ENCODE measurements around the gene PPP2R5B.

PPP2R5B gene

GRCh38 chr11:64902102-64902900, 22.2 kb upstream of the PPP2R5B start:
- no peak overlapping the region for H3K27ac ChIP-seq
- TF ChIP-seq, protein P1, sequence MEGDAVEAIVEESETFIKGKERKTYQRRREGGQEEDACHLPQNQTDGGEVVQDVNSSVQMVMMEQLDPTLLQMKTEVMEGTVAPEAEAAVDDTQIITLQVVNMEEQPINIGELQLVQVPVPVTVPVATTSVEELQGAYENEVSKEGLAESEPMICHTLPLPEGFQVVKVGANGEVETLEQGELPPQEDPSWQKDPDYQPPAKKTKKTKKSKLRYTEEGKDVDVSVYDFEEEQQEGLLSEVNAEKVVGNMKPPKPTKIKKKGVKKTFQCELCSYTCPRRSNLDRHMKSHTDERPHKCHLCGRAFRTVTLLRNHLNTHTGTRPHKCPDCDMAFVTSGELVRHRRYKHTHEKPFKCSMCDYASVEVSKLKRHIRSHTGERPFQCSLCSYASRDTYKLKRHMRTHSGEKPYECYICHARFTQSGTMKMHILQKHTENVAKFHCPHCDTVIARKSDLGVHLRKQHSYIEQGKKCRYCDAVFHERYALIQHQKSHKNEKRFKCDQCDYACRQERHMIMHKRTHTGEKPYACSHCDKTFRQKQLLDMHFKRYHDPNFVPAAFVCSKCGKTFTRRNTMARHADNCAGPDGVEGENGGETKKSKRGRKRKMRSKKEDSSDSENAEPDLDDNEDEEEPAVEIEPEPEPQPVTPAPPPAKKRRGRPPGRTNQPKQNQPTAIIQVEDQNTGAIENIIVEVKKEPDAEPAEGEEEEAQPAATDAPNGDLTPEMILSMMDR (conservative IDR thresholded peaks at IDR 0.05) = no peak

- TF ChIP-seq, protein P1 (conservative IDR thresholded peaks at IDR 0.05) = no peak
These were observed 21.1 kb upstream of the PPP2R5B start for GRCh38 chr11:64903291-64903833.

DNA sequence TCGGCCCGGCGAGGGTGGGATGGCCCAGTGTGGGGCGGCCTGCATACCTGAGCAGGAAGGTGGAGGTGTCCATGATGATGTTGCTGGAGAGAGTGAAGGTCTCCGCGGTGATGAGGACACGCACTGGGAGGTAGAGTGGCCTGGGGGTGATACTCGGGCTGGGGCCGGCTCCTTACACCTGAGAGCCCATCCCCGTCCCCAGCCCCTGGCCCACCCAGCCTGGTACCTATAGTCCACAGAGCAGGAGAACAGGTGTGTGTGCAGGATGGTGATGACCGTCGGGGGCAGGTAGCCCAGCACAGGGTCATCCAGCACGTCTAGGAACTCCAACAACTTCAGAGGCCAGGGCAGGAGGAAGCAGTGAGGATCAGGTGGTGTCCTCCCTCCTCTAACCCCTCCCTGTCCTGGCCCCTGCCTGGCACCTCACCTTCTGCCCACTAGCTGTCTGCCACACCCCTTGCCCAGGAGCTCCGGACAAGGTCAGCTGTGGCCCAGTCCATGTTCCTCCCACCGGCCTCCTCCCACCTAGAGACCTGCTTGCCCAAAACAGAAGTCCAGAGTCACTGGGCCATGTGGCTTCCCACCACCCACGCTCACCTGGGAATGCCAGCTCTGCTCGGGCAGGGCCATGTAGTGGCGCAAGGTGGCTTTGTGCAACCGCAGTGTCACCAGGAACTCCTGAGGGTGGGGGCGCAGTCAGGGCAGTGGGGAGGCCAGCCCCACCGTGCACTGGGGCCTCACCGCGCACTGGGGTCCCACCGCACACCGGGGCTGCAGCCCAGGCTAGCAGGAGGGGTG, 18.8 kb upstream of the PPP2R5B start:
- H3K27ac ChIP-seq = no peak overlapping the region
- TF ChIP-seq, protein P1 (conservative IDR thresholded peaks at IDR 0.05) = no peak

More at GRCh38 chr11:64903291-64903833, 21.1 kb upstream of the PPP2R5B start:
- H3K27ac ChIP-seq = no peak overlapping the region

DNA sequence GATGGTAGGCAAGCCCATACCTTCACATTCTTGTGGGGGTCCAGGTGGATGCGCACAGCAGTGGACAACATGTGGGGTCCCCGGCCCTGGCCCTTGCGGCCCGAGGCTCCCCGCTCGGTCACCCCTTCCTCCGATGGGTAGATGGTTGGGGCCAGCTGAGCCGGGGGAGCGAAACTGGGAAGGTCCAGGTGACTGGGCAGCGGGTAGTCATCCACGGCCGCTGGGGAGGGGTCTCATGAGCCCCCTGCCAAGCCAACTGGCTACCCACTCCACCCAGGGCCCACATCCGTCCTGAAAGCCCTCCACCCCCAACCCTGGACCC, 18.2 kb upstream of the PPP2R5B start:
- H3K27ac ChIP-seq = no peak overlapping the region
- TF ChIP-seq, protein P1 (conservative IDR thresholded peaks at IDR 0.05) = no peak

DNA sequence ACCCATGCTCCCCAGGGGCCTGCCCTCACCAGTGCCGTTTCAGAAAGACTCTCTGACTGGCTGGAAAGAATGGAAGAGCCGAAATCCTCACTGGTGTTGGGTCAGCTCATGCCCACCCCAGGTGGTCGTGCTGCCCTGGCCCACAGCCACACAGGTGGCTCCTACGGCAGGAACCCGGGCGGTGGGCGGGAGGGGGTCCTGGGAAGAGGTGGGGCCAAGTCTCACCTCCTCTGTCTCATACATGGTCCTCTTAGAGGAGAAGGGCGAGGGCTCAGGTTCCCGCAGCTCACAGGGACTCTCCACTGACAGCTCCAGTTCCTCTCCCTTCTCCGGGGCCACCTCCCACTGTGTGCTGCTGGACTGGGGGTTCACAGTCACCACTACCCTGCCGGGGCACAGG, 15.7 kb upstream of the PPP2R5B start:
- no peak overlapping the region for H3K27ac ChIP-seq
- TF ChIP-seq, protein P1 (conservative IDR thresholded peaks at IDR 0.05) = no peak

DNA sequence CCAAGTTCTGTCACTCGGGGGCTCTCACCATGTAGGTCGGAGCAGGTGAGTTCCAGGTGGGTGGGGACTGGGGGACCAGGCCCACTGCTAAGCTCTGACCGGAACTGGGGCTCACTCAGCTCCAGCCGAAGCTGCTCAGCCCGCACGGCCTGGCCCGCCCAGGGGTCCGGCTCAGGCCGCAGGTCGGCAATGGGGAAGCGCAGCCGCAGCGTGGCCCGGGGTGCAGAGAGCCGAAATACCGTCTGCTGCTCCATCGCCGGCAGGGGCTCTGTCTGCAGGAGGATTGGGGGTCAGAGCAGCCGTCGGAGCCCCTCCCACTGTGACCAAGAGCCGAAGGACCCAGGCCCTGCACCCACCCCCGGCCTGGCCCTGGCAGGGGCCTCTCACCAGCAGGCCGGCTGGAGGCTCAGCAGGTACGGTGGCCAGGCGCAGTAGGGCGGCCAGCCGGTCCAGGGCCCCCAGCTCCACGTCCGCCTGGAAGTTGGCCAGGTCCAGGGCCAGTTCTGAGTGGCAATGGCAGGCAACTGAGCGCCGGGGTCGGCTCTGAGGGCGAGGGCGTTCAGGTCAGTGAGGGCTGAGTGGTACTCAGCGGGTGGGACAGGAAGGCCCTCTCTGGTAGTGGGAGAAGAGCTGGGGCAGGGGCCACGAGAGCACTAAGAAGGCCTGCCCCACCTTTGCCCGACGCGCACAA, 14.7 kb upstream of the PPP2R5B start:
- TF ChIP-seq, protein P1 (conservative IDR thresholded peaks at IDR 0.05) = no peak
- H3K27ac ChIP-seq = no peak overlapping the region
